WTC11 (cell line): ENCODE results near the gene NCKAP5. TPM values are rescaled to one million over a fixed set of nuclear protein-coding genes. Genes with fewer than 3 reads are reported as not detected.

Experiments
- ATAC-seq: fragments of 200-7000 bp; cut with Tn5 transposase; 2 replicates; pipeline ENCODE4 v1.10.0; 2021; ENCODE audit warnings: mild to moderate bottlenecking, moderate library complexity
- CTCF ChIA-PET: fragments of 300-600 bp; sonication (Branson Sonifier 250); formaldehyde crosslinking; loops from one replicate; lab custom pipeline; 2021; ENCODE audit warnings: antibody characterized with exemption; lab: Charles Lee
- POLR2A ChIA-PET: fragments of 350-600 bp; sonication (Branson Sonifier 250); formaldehyde crosslinking; loops from one replicate; lab custom pipeline; 2021; ENCODE audit warnings: antibody characterized with exemption; lab: Charles Lee
- DNase-seq: peaks from one replicate; pipeline ENCODE4 v3.0.0; 2021; ENCODE audit warnings: low spot score
- H3K27ac Mint-ChIP-seq: 2 replicates; pipeline ENCODE4 v1.8.0; 2021; ENCODE audit warnings: mixed read lengths
- H3K27me3 Mint-ChIP-seq: 2 replicates; pipeline ENCODE4 v1.8.0; 2021; ENCODE audit warnings: low read depth, mild to moderate bottlenecking, moderate library complexity, mixed read lengths
- H3K36me3 Mint-ChIP-seq: 2 replicates; pipeline ENCODE4 v1.8.0; 2021; ENCODE audit warnings: mixed read lengths
- H3K4me1 Mint-ChIP-seq: 2 replicates; pipeline ENCODE4 v1.8.0; 2022; ENCODE audit warnings: mixed read lengths
- H3K4me3 Mint-ChIP-seq: 2 replicates; pipeline ENCODE4 v1.8.0; 2021; ENCODE audit warnings: mild to moderate bottlenecking, moderate library complexity, mixed read lengths
- H3K9me3 Mint-ChIP-seq: 2 replicates; pipeline ENCODE4 v1.8.0; 2021; ENCODE audit warnings: mixed read lengths
- CBFB ChIP-seq: sonication (generic); formaldehyde crosslinking; IDR thresholded peaks from 2 replicates; pipeline ENCODE4 v1.8.1; 2022; ENCODE audit warnings: mild to moderate bottlenecking, low read depth, missing genetic modification reagents
- CREM ChIP-seq: sonication (generic); formaldehyde crosslinking; IDR thresholded peaks from 2 replicates; pipeline ENCODE4 v1.8.1; 2022; ENCODE audit warnings: mild to moderate bottlenecking, missing genetic modification reagents, moderate library complexity
- E2F5 ChIP-seq: sonication (generic); formaldehyde crosslinking; IDR thresholded peaks from 2 replicates; pipeline ENCODE4 v1.8.1; 2022; ENCODE audit warnings: mild to moderate bottlenecking, moderate library complexity, missing genetic modification reagents
- GRHL2 ChIP-seq: fragments of 250-450 bp; sonication (Bioruptor Pico); IDR thresholded peaks from 2 replicates; pipeline ENCODE4 v1.8.0; 2022; ENCODE audit warnings: mild to moderate bottlenecking, moderate library complexity; ENCODE audit not compliant: insufficient replicate concordance, severe bottlenecking
- HMGA2 ChIP-seq: fragments of 250-450 bp; sonication (Bioruptor Pico); IDR thresholded peaks from 2 replicates; pipeline ENCODE4 v1.4.0; 2021; ENCODE audit warnings: mild to moderate bottlenecking, moderate library complexity
- JUN ChIP-seq: sonication (generic); formaldehyde crosslinking; IDR thresholded peaks from 2 replicates; pipeline ENCODE4 v1.8.0; 2023; ENCODE audit warnings: mild to moderate bottlenecking, missing genetic modification reagents
- NR1H2 ChIP-seq: sonication (generic); formaldehyde crosslinking; IDR thresholded peaks from 2 replicates; pipeline ENCODE4 v1.9.0; 2021; ENCODE audit warnings: mild to moderate bottlenecking, moderate library complexity, missing genetic modification reagents
- NR2C2 ChIP-seq: sonication (generic); formaldehyde crosslinking; IDR thresholded peaks from 2 replicates; pipeline ENCODE4 v1.8.0; 2022; ENCODE audit warnings: mild to moderate bottlenecking, missing genetic modification reagents
- NR3C1 ChIP-seq: sonication (generic); formaldehyde crosslinking; conservative IDR thresholded peaks from 2 replicates; pipeline ENCODE4 v1.8.1; 2023; ENCODE audit warnings: low read depth, mild to moderate bottlenecking, missing genetic modification reagents
- PREB ChIP-seq: sonication (generic); formaldehyde crosslinking; IDR thresholded peaks from 2 replicates; pipeline ENCODE4 v1.8.1; 2022; ENCODE audit warnings: mild to moderate bottlenecking, missing genetic modification reagents, moderate library complexity, borderline replicate concordance
- SMAD4 ChIP-seq: sonication (generic); formaldehyde crosslinking; IDR thresholded peaks from 2 replicates; pipeline ENCODE4 v1.8.0; 2022; ENCODE audit warnings: mild to moderate bottlenecking, missing genetic modification reagents
- ZBTB21 ChIP-seq: sonication (generic); formaldehyde crosslinking; IDR thresholded peaks from 2 replicates; pipeline ENCODE4 v1.8.1; 2023; ENCODE audit warnings: mild to moderate bottlenecking, missing genetic modification reagents, borderline replicate concordance
- ZNF138 ChIP-seq: sonication (generic); formaldehyde crosslinking; conservative IDR thresholded peaks from 2 replicates; pipeline ENCODE4 v1.8.1; 2022; ENCODE audit warnings: mild to moderate bottlenecking, moderate library complexity, missing genetic modification reagents
- ZNF219 ChIP-seq: sonication (generic); formaldehyde crosslinking; IDR thresholded peaks from 2 replicates; pipeline ENCODE4 v1.8.0; 2023; ENCODE audit warnings: missing genetic modification reagents, mild to moderate bottlenecking, borderline replicate concordance
- ZNF281 ChIP-seq: sonication (generic); formaldehyde crosslinking; IDR thresholded peaks from 2 replicates; pipeline ENCODE4 v1.8.0; 2023; ENCODE audit warnings: mild to moderate bottlenecking, missing genetic modification reagents
- ZNF423 ChIP-seq: fragments of 250-450 bp; sonication (Bioruptor Pico); IDR thresholded peaks from 2 replicates; pipeline ENCODE4 v2.1.2; 2022; ENCODE audit warnings: mild to moderate bottlenecking, moderate library complexity
- ZNF425 ChIP-seq: fragments of 250-450 bp; sonication (Bioruptor Pico); conservative IDR thresholded peaks from 2 replicates; pipeline ENCODE4 v1.9.0; 2021; ENCODE audit warnings: mild to moderate bottlenecking
- ZNF532 ChIP-seq: fragments of 250-450 bp; sonication (Bioruptor Pico); IDR thresholded peaks from 2 replicates; pipeline ENCODE4 v1.9.0; 2021; ENCODE audit warnings: mild to moderate bottlenecking, borderline replicate concordance
- total RNA-seq: library from RNA; stranded (reverse); gene quantifications from 3 replicates; pipeline ENCODE4 v1.2.3, GENCODE V29; 2021

The NCKAP5 gene
- total RNA-seq, 1 experiment from 2014 or later: 0.55 TPM

GRCh38 chr2:132909427-132909826, 658.8 kb downstream of the NCKAP5 start (continued):
- TF ChIP-seq PREB (CRISPR knock-in tag) (no peak), ZNF138 (CRISPR knock-in tag) (no peak), NR2C2 (CRISPR knock-in tag) (no peak)

GRCh38 chr2:132904142-132904842, 664.0 kb downstream of the NCKAP5 start:
- no peaks in the 10 kb centered on the region for H3K4me1 Mint-ChIP-seq
- no peak overlapping the region for H3K4me3 Mint-ChIP-seq
- DNase-seq (no peak), ATAC-seq (no peak)
- POLR2A ChIA-PET: no interaction called here
- CTCF ChIA-PET: interaction anchor here (0.6 kb wide), 1 partner anchor 358 kb away, joined by 3 read pairs; no protein-coding TSS in a partner anchor
- H3K27me3 Mint-ChIP-seq: no peaks in the 10 kb centered on the region; the same call in 1 of the 2 replicates
- 0 out of 2 replicates have a peak, but pooled peaks cover 7% of the 10 kb centered on the region for H3K9me3 Mint-ChIP-seq
- H3K27ac Mint-ChIP-seq: no peak overlapping the region
- H3K36me3 Mint-ChIP-seq: no peaks in the 10 kb centered on the region
- TF ChIP-seq ZNF425 (CRISPR knock-in tag): no peak
- peak; percentile 100 for TF ChIP-seq HMGA2 (CRISPR knock-in tag)

GRCh38 chr2:132902626-132903025, 665.6 kb downstream of the NCKAP5 start:
- POLR2A ChIA-PET: no interaction called here
- H3K4me3 Mint-ChIP-seq: no peak overlapping the region
- no peaks in the 10 kb centered on the region for H3K36me3 Mint-ChIP-seq
- peaks cover 13% of the 10 kb centered on the region; the same call in 1 of the 2 replicates for H3K9me3 Mint-ChIP-seq
- no peak for DNase-seq
- no peaks in the 10 kb centered on the region; the same call in 1 of the 2 replicates for H3K27me3 Mint-ChIP-seq
- CTCF ChIA-PET: no interaction called here
- TF ChIP-seq E2F5 (CRISPR knock-in tag) (no peak), ZNF281 (no peak), ZNF423 (CRISPR knock-in tag) (no peak), ZBTB21 (CRISPR knock-in tag) (no peak), ZNF219 (CRISPR knock-in tag) (no peak), GRHL2 (CRISPR knock-in tag) (no peak), JUN (no peak), NR1H2 (CRISPR knock-in tag) (no peak), ZNF532 (CRISPR knock-in tag) (no peak), NR3C1 (CRISPR knock-in tag) (no peak), CBFB (CRISPR knock-in tag) (no peak), SMAD4 (CRISPR knock-in tag) (no peak), CREM (CRISPR knock-in tag) (no peak)
- TF ChIP-seq, all 79 proteins: peak for 0
- no peak for ATAC-seq
- H3K4me1 Mint-ChIP-seq: no peaks in the 10 kb centered on the region
- H3K27ac Mint-ChIP-seq: no peak overlapping the region
